Measurements from ENCODE around the gene DAZ2. TPM values are rescaled to one million over a fixed set of nuclear protein-coding genes. Genes with fewer than 3 reads are reported as not detected.
A peak's percentile ranks its signal among the peaks of the same experiment; 100 is the strongest.
"Not testable (repeated sequence)": the region's sequence is repeated elsewhere in the genome, so short reads cannot be mapped to it uniquely, and the experiment has no call there.

DAZ2 gene, protein sequence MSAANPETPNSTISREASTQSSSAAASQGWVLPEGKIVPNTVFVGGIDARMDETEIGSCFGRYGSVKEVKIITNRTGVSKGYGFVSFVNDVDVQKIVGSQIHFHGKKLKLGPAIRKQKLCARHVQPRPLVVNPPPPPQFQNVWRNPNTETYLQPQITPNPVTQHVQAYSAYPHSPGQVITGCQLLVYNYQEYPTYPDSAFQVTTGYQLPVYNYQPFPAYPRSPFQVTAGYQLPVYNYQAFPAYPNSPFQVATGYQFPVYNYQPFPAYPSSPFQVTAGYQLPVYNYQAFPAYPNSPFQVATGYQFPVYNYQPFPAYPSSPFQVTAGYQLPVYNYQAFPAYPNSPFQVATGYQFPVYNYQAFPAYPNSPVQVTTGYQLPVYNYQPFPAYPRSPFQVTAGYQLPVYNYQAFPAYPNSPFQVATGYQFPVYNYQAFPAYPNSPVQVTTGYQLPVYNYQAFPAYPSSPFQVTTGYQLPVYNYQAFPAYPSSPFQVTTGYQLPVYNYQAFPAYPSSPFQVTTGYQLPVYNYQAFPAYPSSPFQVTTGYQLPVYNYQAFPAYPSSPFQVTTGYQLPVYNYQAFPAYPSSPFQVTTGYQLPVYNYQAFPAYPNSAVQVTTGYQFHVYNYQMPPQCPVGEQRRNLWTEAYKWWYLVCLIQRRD
- total RNA-seq (2011; cell fraction: chromatin; rRNA removed; ENCODE audit: low replicate concordance) = not detected in 2 replicates
- not detected in 2 replicates for total RNA-seq (2011; cell fraction: nucleolus; rRNA removed)
- not detected in 2 replicates for total RNA-seq (2011; cell fraction: nucleoplasm; rRNA removed)
- total RNA-seq (2014; rRNA removed) = not detected in 2 replicates
- not detected in 2 replicates for total RNA-seq (2014; rRNA removed; fragmentation: Illumina TruSeq; extraction: Trizol)
- not detected in 2 replicates for total RNA-seq (2015; rRNA removed; fragmentation: Illumina TruSeq; extraction: Trizol)
- not detected in 2 replicates for total RNA-seq (2021)
- polyA plus RNA-seq (2011; rRNA removed) = not detected in 2 replicates
- not detected in 2 replicates for polyA plus RNA-seq (2011; cell fraction: cytosol; rRNA removed)
- polyA plus RNA-seq (2011; cell fraction: nucleus; rRNA removed) = not detected in 2 replicates
- polyA plus RNA-seq (2012) = not detected in 2 replicates
- not detected in 2 replicates for polyA plus RNA-seq (2014; fragmentation: Illumina TruSeq; extraction: Trizol)
- not detected for polyA plus RNA-seq (2014; fragmentation: Nextera tagmentation; extraction: Ambion mirVana)
- not detected in 2 replicates for polyA plus RNA-seq (2014; rRNA removed)
- not detected in 2 replicates for polyA minus RNA-seq (2011; rRNA and poly(A)+ RNA removed)
- not detected in 2 replicates for polyA minus RNA-seq (2011; cell fraction: cytosol; rRNA and poly(A)+ RNA removed)
- not detected in 2 replicates for polyA minus RNA-seq (2011; cell fraction: nucleus; rRNA and poly(A)+ RNA removed)
- not detected for Bru-seq, nascent RNA
- BruChase-seq, experiment 1, labeled RNA remaining after a 2-hour chase = percentile 1 among the genes with signal in this experiment
- BruChase-seq, experiment 2, labeled RNA remaining after a 6-hour chase = not detected
- long read RNA-seq, experiment 1 = 0 reads
- long read RNA-seq, experiment 2 = 0 reads
- long read RNA-seq, experiment 3 = 0 reads

DNA sequence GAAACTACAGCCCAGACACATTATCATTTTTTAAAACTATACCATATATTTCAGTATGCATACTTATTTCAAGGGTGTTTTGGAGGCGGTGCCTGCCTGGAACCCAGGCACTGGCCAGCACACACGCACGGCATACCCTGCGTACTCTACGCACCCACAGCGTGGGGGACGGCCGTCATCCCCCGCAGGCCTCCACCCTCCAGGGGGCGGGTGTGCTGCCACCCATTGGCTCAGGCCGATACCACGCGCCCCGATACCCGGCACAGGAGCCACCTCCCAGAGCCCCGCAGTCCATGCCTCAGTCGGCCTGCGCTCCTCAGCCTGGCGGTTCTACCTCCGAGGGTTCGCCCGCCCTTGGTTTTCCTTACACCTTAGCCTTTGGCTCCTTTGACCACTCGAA lies at the start of gene DAZ2:
Gene DAZ2 (plus strand): TSS at position 301 of the 400 bp plus-strand sequence. CDS start 208 bp downstream, outside the sequence.
- H3K79me2 ChIP-seq (ENCODE audit: control insufficient read depth, insufficient read depth, low read length); intact Hi-C loops (cut with micrococcal nuclease); H3K4me2 ChIP-seq (ENCODE audit: insufficient read depth, low read length); H3K27ac ChIP-seq (ENCODE audit: extremely low read depth, low read depth, low read length); H4K20me1 ChIP-seq (replicated peaks; ENCODE audit: control insufficient read depth, insufficient read depth, low read length); in situ Hi-C loops (cut with MboI); CTCF ChIA-PET (ENCODE audit: low intra/inter-chr PET ratio); H3K4me3 ChIP-seq; H3K9ac ChIP-seq (ENCODE audit: insufficient read depth in 1 of 2, low read depth in 2 of 2, low read length in 2 of 2); FAIRE-seq; H3K27me3 ChIP-seq (ENCODE audit: control insufficient read depth in 2 of 2, insufficient read depth in 2 of 2, low read length in 2 of 2); DNase-seq (ENCODE audit: extremely low read depth in 1 of 4, low spot score in 3 of 4); POLR2A ChIA-PET; H3K36me3 ChIP-seq (ENCODE audit: control insufficient read depth, insufficient read depth, low read length); ATAC-seq; H3K9me1 ChIP-seq (ENCODE audit: control insufficient read depth, insufficient read depth, low read length); BruUV-seq (replicated peaks); H3K9me3 ChIP-seq (replicated peaks; ENCODE audit: control insufficient read depth, insufficient read depth, low read depth, low read length); H2AFZ ChIP-seq (ENCODE audit: low read depth, low read length); H3K4me1 ChIP-seq (replicated peaks in 1 of 2; ENCODE audit: control insufficient read depth in 2 of 2, insufficient read depth in 2 of 2, low read length in 2 of 2): not testable (repeated sequence)
- WGBS (ENCODE audit: insufficient coverage, low coverage, missing lambda C conversion rate) = no CpG with 5 or more reads among the region's 23 CpGs

DNA sequence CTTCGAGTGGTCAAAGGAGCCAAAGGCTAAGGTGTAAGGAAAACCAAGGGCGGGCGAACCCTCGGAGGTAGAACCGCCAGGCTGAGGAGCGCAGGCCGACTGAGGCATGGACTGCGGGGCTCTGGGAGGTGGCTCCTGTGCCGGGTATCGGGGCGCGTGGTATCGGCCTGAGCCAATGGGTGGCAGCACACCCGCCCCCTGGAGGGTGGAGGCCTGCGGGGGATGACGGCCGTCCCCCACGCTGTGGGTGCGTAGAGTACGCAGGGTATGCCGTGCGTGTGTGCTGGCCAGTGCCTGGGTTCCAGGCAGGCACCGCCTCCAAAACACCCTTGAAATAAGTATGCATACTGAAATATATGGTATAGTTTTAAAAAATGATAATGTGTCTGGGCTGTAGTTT lies 20.4 kb upstream of the DAZ2 start, which contains the start of gene DAZ1:
Gene DAZ1 (minus strand): TSS at position 101 of the 400 bp plus-strand sequence. CDS start 208 bp downstream, outside the sequence.
- H3K4me1 ChIP-seq (replicated peaks in 1 of 2; ENCODE audit: control insufficient read depth in 2 of 2, insufficient read depth in 2 of 2, low read length in 2 of 2); in situ Hi-C loops (cut with MboI); intact Hi-C loops (cut with micrococcal nuclease); BruUV-seq (replicated peaks); ATAC-seq; POLR2A ChIA-PET; DNase-seq (ENCODE audit: extremely low read depth in 1 of 4, low spot score in 3 of 4); H3K4me3 ChIP-seq; CTCF ChIA-PET (ENCODE audit: low intra/inter-chr PET ratio); H3K4me2 ChIP-seq (ENCODE audit: insufficient read depth, low read length); H3K27me3 ChIP-seq (ENCODE audit: control insufficient read depth in 2 of 2, insufficient read depth in 2 of 2, low read length in 2 of 2); H3K36me3 ChIP-seq (ENCODE audit: control insufficient read depth, insufficient read depth, low read length); H3K9me3 ChIP-seq (replicated peaks; ENCODE audit: control insufficient read depth, insufficient read depth, low read depth, low read length); H3K27ac ChIP-seq (ENCODE audit: extremely low read depth, low read depth, low read length); H3K79me2 ChIP-seq (ENCODE audit: control insufficient read depth, insufficient read depth, low read length); H4K20me1 ChIP-seq (replicated peaks; ENCODE audit: control insufficient read depth, insufficient read depth, low read length); FAIRE-seq; H3K9me1 ChIP-seq (ENCODE audit: control insufficient read depth, insufficient read depth, low read length); H2AFZ ChIP-seq (ENCODE audit: low read depth, low read length); H3K9ac ChIP-seq (ENCODE audit: insufficient read depth in 1 of 2, low read depth in 2 of 2, low read length in 2 of 2): not testable (repeated sequence)
- WGBS (ENCODE audit: insufficient coverage, low coverage, missing lambda C conversion rate) = no CpG with 5 or more reads among the region's 23 CpGs

DNA sequence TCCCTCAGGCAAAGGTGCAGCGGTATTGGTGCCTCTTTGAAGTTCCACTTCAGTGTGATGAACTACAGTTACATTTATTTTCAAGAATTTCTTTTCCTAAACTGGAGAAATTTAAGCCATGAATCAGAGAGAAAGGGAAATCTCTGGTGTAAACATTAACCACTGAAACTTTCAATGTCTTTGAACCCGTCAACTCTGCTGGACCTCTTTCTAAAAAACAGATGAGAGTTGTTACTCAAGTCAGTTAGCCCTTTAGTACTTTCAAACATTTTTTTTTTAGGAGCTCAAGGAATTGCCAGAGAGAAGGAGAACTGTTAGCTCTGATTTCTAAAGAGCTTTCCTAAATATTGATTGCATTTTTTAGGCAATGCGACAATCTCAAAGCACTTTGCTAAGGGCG lies 11.9 kb upstream of the DAZ2 start:
- FAIRE-seq; H3K27ac ChIP-seq (ENCODE audit: extremely low read depth, low read depth, low read length); H3K27me3 ChIP-seq (ENCODE audit: control insufficient read depth in 2 of 2, insufficient read depth in 2 of 2, low read length in 2 of 2); H2AFZ ChIP-seq (ENCODE audit: low read depth, low read length); H4K20me1 ChIP-seq (replicated peaks; ENCODE audit: control insufficient read depth, insufficient read depth, low read length); H3K9me3 ChIP-seq (replicated peaks; ENCODE audit: control insufficient read depth, insufficient read depth, low read depth, low read length); H3K4me1 ChIP-seq (replicated peaks in 1 of 2; ENCODE audit: control insufficient read depth in 2 of 2, insufficient read depth in 2 of 2, low read length in 2 of 2); CTCF ChIA-PET (ENCODE audit: low intra/inter-chr PET ratio); H3K79me2 ChIP-seq (ENCODE audit: control insufficient read depth, insufficient read depth, low read length); H3K9me1 ChIP-seq (ENCODE audit: control insufficient read depth, insufficient read depth, low read length); intact Hi-C loops (cut with micrococcal nuclease); POLR2A ChIA-PET; H3K36me3 ChIP-seq (ENCODE audit: control insufficient read depth, insufficient read depth, low read length); BruUV-seq (replicated peaks); H3K9ac ChIP-seq (ENCODE audit: insufficient read depth in 1 of 2, low read depth in 2 of 2, low read length in 2 of 2); H3K4me2 ChIP-seq (ENCODE audit: insufficient read depth, low read length); in situ Hi-C loops (cut with MboI); DNase-seq (ENCODE audit: extremely low read depth in 1 of 4, low spot score in 3 of 4); ATAC-seq; H3K4me3 ChIP-seq: not testable (repeated sequence)
- no CpG with 5 or more reads among the region's 4 CpGs for WGBS (ENCODE audit: insufficient coverage, low coverage, missing lambda C conversion rate)

Data from K562 (cell line).